Measurements from ENCODE around the gene L2HGDH. TPM values are rescaled to one million over a fixed set of nuclear protein-coding genes. Genes with fewer than 3 reads are reported as not detected.

Gene L2HGDH
- total RNA-seq, 1 experiment from 2014 or later = 22.6 TPM

DNA sequence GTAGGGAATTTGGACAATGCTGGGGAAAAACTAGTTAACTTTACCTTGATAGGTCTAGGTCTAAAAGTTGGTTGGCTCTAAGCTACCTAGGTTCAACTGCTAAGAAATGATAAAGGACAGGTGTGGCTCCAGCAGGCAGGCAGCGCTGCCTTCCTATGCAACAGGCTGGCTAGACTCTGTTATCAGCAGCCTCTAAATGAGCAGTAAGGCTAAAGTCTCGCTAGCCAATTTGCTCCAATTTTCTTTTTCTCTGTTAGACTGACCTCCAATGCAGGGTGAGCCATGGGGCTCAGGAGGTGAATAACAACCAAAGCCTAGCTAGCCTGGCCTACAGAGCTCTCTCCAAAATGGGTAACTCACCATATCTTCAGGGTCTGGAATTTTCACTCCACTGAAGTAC is 26.6 kb upstream of the L2HGDH start:
- peaks cover 25 to 40% of the 10 kb centered on the region in 2 experiments for H3K4me1 Mint-ChIP-seq
- Histone ChIP-seq H3K9ac (ENCODE audit: extremely low read depth, insufficient read length, low read length) (no peak overlapping the region), H4K5ac (ENCODE audit: insufficient read length, low read depth, low read length) (no peak overlapping the region), H3K79me2 (ENCODE audit: insufficient read depth, low read length) (no peaks in the 10 kb centered on the region), H2AK5ac (ENCODE audit: insufficient read length, low read length) (no peak overlapping the region), H2BK120ac (ENCODE audit: low read depth, low read length, poor library complexity, severe bottlenecking) (no peak overlapping the region), H4K91ac (ENCODE audit: insufficient read length, low read depth, low read length) (no peak overlapping the region), H2BK20ac (ENCODE audit: low read depth, low read length, poor library complexity, severe bottlenecking) (no peak overlapping the region), H2AFZ (ENCODE audit: low read length) (no peak overlapping the region), H3K4me1 (ENCODE audit: insufficient read depth, low read length) (peaks cover 8% of the 10 kb centered on the region; the same call in 1 of the 2 replicates), H3K14ac (ENCODE audit: insufficient read depth, low read length) (no peak overlapping the region), H3K56ac (ENCODE audit: insufficient read length, low read depth, low read length) (no peak overlapping the region), H4K20me1 (ENCODE audit: control insufficient read depth, insufficient read depth, insufficient read length) (no peaks in the 10 kb centered on the region), H3K4me2 (ENCODE audit: insufficient read depth, insufficient read length, low read length) (no peak overlapping the region), H3K23ac (ENCODE audit: insufficient read length, low read depth, low read length) (no peak overlapping the region), H3K9me3 (ENCODE audit: control insufficient read depth, low read depth, low read length) (no peaks in the 10 kb centered on the region), H3K27ac (ENCODE audit: insufficient read length, low read depth, low read length) (no peak overlapping the region), H2BK5ac (ENCODE audit: insufficient read length, low read length) (no peak overlapping the region), H3K23me2 (ENCODE audit: insufficient read length, low read depth, low read length, poor library complexity, severe bottlenecking) (no peaks in the 10 kb centered on the region), H3K27me3 (ENCODE audit: insufficient read depth, low read length) (no peaks in the 10 kb centered on the region), H3K79me1 (ENCODE audit: insufficient read depth, low read depth, low read length, poor library complexity, severe bottlenecking) (no peaks in the 10 kb centered on the region), H2BK12ac (ENCODE audit: insufficient read length, low read depth, low read length) (no peak overlapping the region), H4K8ac (replicated peaks; ENCODE audit: insufficient read length, low read depth, low read length) (no peak overlapping the region), H3K4ac (ENCODE audit: low read depth, low read length) (no peak overlapping the region), H3K18ac (ENCODE audit: insufficient read length, low read depth, low read length) (no peak overlapping the region), H3T11ph (ENCODE audit: low read length) (no peak overlapping the region), H2BK15ac (ENCODE audit: low read depth, low read length) (no peak overlapping the region)
- no peak overlapping the region for H3K27ac Mint-ChIP-seq
- TF ChIP-seq CTCF (conservative IDR thresholded peaks at IDR 0.05) = no peak
- no CpG with 5 or more reads among the region's 2 CpGs for WGBS (ENCODE audit: extremely low coverage, insufficient read length, low lambda C conversion rate)
- H3K27me3 Mint-ChIP-seq (ENCODE audit: low read depth) = no peaks in the 10 kb centered on the region
- H3K36me3 Mint-ChIP-seq (ENCODE audit: insufficient read depth in 1 of 3, low read depth in 3 of 3) = no peaks in the 10 kb centered on the region
- no peaks in the 10 kb centered on the region for H3K9me3 Mint-ChIP-seq
- DNase-seq = no peak
- no peak overlapping the region for H3K4me3 Mint-ChIP-seq

All from H9 (cell line).